Measurements from ENCODE around the gene GJC2.

- TF ChIP-seq ZBTB11 (CRISPR knock-in tag; IDR thresholded peaks at IDR 0.05) (no peak), RFX5 (IDR thresholded peaks at IDR 0.05; ENCODE audit: low read depth, low read length) (no peak), EP300 (IDR thresholded peaks at IDR 0.05; ENCODE audit: borderline replicate concordance in 1 of 2, control insufficient read depth in 1 of 2, low read depth in 2 of 2, low read length in 2 of 2) (no peak), POLR2AphosphoS2 (IDR thresholded peaks at IDR 0.05; ENCODE audit: low read depth, low read length) (no peak), SIN3A (IDR thresholded peaks at IDR 0.05; ENCODE audit: low read depth, low read length) (no peak), SUZ12 (IDR thresholded peaks at IDR 0.05; ENCODE audit: unreplicated experiment) (no peak), ZSCAN29 (IDR thresholded peaks at IDR 0.05) (no peak)
Measured at GRCh38 chr1:228109962-228110488, 39.7 kb upstream of the GJC2 start.
